ENCODE results near the gene CDH4.

GRCh38 chr20:61857884-61858283 lies 605.8 kb downstream of the CDH4 start:
- TF ChIP-seq EZH2 (IDR thresholded peaks at IDR 0.05) (no peak), CTCF (IDR thresholded peaks at IDR 0.05) (no peak), EZH2phosphoT487 (IDR thresholded peaks at IDR 0.05) (no peak)

Measured in neural progenitor cell (in vitro differentiated cells).